H1 (cell line): ENCODE results near the gene LAIR2.
"Not testable (repeated sequence)": the region's sequence is repeated elsewhere in the genome, so short reads cannot be mapped to it uniquely, and the experiment has no call there.

Experiments used
- CTCF ChIP-seq, 3 experiments: IDR thresholded peaks; 1 replicate in 2 of 3; 2 replicates in 1 of 3; pipeline versions ENCODE4 v1.5.1 to v1.6.1; 2011; ENCODE audit warnings: low read length in 3 of 3, mild to moderate bottlenecking in 3 of 3, inconsistent platforms in 2 of 3, low read depth in 1 of 3, moderate library complexity in 1 of 3; ENCODE audit not compliant: insufficient read depth in 1 of 3; ENCODE audit errors: control extremely low read depth in 1 of 3
- SP1 ChIP-seq: IDR thresholded peaks from 2 replicates; pipeline ENCODE4 v1.6.1; 2011; ENCODE audit warnings: low read depth, low read length

GRCh38 chr19:54493056-54493455 lies 9.6 kb upstream of the LAIR2 start:
- TF ChIP-seq CTCF (IDR thresholded peaks at IDR 0.05; ENCODE audit: control extremely low read depth in 1 of 3, insufficient read depth in 1 of 3, low read depth in 1 of 3, low read length in 3 of 3); SP1: not testable (repeated sequence)
